Nephron progenitor cell (in vitro differentiated cells): ENCODE data around the gene EMID1.

Experiments
- DNase-seq: peaks from one replicate; pipeline ENCODE4 v3.0.0; 2021
- H3K27ac Mint-ChIP-seq: 2 replicates; pipeline ENCODE4 v1.8.0; 2021; ENCODE audit warnings: mild to moderate bottlenecking, moderate library complexity, mixed read lengths
- H3K27me3 Mint-ChIP-seq: 2 replicates; pipeline ENCODE4 v1.8.0; 2021; ENCODE audit warnings: mild to moderate bottlenecking, low read depth, mixed read lengths; ENCODE audit not compliant: poor library complexity
- H3K36me3 Mint-ChIP-seq: 2 replicates; pipeline ENCODE4 v1.8.0; 2021; ENCODE audit warnings: low read depth, mixed read lengths
- H3K4me1 Mint-ChIP-seq: 2 replicates; pipeline ENCODE4 v1.8.0; 2021; ENCODE audit warnings: mixed read lengths
- H3K4me3 Mint-ChIP-seq: 2 replicates; pipeline ENCODE4 v1.8.0; 2021; ENCODE audit warnings: mild to moderate bottlenecking, moderate library complexity, mixed read lengths
- H3K9me3 Mint-ChIP-seq: 2 replicates; pipeline ENCODE4 v1.8.0; 2021; ENCODE audit warnings: mild to moderate bottlenecking, moderate library complexity, mixed read lengths
- CTCF ChIP-seq: fragments of 200-600 bp; sonication (generic); IDR thresholded peaks from 2 replicates; pipeline ENCODE4 v1.5.0; 2021; ENCODE audit warnings: antibody characterized with exemption

EMID1 gene

GRCh38 chr22:29205252-29205593, 473 bp upstream of the EMID1 start:
- H3K36me3 Mint-ChIP-seq = no peaks in the 10 kb centered on the region
- H3K27me3 Mint-ChIP-seq = peaks cover 4% of the 10 kb centered on the region
- H3K9me3 Mint-ChIP-seq = no peaks in the 10 kb centered on the region
- peaks cover 86% of the 10 kb centered on the region for H3K4me1 Mint-ChIP-seq
- H3K27ac Mint-ChIP-seq = no peak overlapping the region
- TF ChIP-seq CTCF = no peak
- peak overlapping the region; percentile 84 for H3K4me3 Mint-ChIP-seq
- DNase-seq = no peak

- H3K27ac Mint-ChIP-seq = no peak overlapping the region
- no peak for TF ChIP-seq CTCF
- DNase-seq = no peak
- H3K4me3 Mint-ChIP-seq = peak overlapping the region; percentile 93
- no peaks in the 10 kb centered on the region for H3K36me3 Mint-ChIP-seq
- H3K27me3 Mint-ChIP-seq = peaks cover 4% of the 10 kb centered on the region
- peaks cover 88% of the 10 kb centered on the region for H3K4me1 Mint-ChIP-seq
- no peaks in the 10 kb centered on the region for H3K9me3 Mint-ChIP-seq
Measured at GRCh38 chr22:29206372-29207242, 911 bp downstream of the EMID1 start.

GRCh38 chr22:29207243-29207550, 1.5 kb downstream of the EMID1 start:
- TF ChIP-seq CTCF = no peak
- H3K4me3 Mint-ChIP-seq = peak overlapping the region; percentile 93
- peaks cover 85% of the 10 kb centered on the region for H3K4me1 Mint-ChIP-seq
- no peaks in the 10 kb centered on the region for H3K9me3 Mint-ChIP-seq
- no peak for DNase-seq
- H3K36me3 Mint-ChIP-seq = no peaks in the 10 kb centered on the region
- H3K27ac Mint-ChIP-seq = peak overlapping the region; percentile 32
- H3K27me3 Mint-ChIP-seq = peaks cover 4% of the 10 kb centered on the region

GRCh38 chr22:29207562-29208501, 2.1 kb downstream of the EMID1 start:
- Mint-ChIP-seq H3K4me1 (peaks cover 82% of the 10 kb centered on the region), H3K9me3 (no peaks in the 10 kb centered on the region), H3K36me3 (no peaks in the 10 kb centered on the region), H3K27ac (no peak overlapping the region), H3K4me3 (peak overlapping the region; percentile 93), H3K27me3 (no peaks in the 10 kb centered on the region)
- no peak for TF ChIP-seq CTCF
- no peak for DNase-seq

GRCh38 chr22:29208502-29208862, 2.8 kb downstream of the EMID1 start:
- no peak for TF ChIP-seq CTCF
- no peaks in the 10 kb centered on the region for H3K36me3 Mint-ChIP-seq
- H3K4me3 Mint-ChIP-seq = peak overlapping the region; percentile 63
- no peak overlapping the region for H3K27ac Mint-ChIP-seq
- DNase-seq = no peak
- H3K27me3 Mint-ChIP-seq = no peaks in the 10 kb centered on the region
- H3K4me1 Mint-ChIP-seq = peaks cover 82% of the 10 kb centered on the region
- no peaks in the 10 kb centered on the region for H3K9me3 Mint-ChIP-seq
